HG03196 (cell line): ENCODE measurements around the gene ZNF609.
"Not testable (repeated sequence)": the region's sequence is repeated elsewhere in the genome, so short reads cannot be mapped to it uniquely, and the experiment has no call there.

ENCODE experiments used
- ATAC-seq: cut with Tn5 transposase; IDR thresholded peaks from one replicate; pipeline ENCODE4 v1.9.1; 2021; ENCODE audit not compliant: unreplicated experiment

The ZNF609 gene

GRCh38 chr15:64454282-64454681 lies 6.1 kb upstream of the ZNF609 start:
- no peak for ATAC-seq

- ATAC-seq, result no peak
These were observed 4.4 kb upstream of the ZNF609 start for GRCh38 chr15:64455961-64456371.

GRCh38 chr15:64456634-64457108 lies 3.7 kb upstream of the ZNF609 start:
- ATAC-seq, result no peak

- no peak for ATAC-seq
These were observed 1.2 kb upstream of the ZNF609 start for GRCh38 chr15:64459066-64459781.

GRCh38 chr15:64460724-64461720 lies 644 bp downstream of the ZNF609 start:
- no peak for ATAC-seq

- ATAC-seq, result no peak
These were observed 1.4 kb downstream of the ZNF609 start for GRCh38 chr15:64461721-64462162.

- no peak for ATAC-seq
These were observed 2.1 kb downstream of the ZNF609 start for GRCh38 chr15:64462492-64462891.

- no peak for ATAC-seq
These were observed 4.1 kb downstream of the ZNF609 start for GRCh38 chr15:64464276-64465005.

GRCh38 chr15:64466408-64467141 lies 6.2 kb downstream of the ZNF609 start:
- ATAC-seq, result no peak

GRCh38 chr15:64472161-64472560 lies 11.8 kb downstream of the ZNF609 start:
- no peak for ATAC-seq

- no peak for ATAC-seq
These were observed 14.5 kb downstream of the ZNF609 start for GRCh38 chr15:64474846-64475245.

GRCh38 chr15:64476550-64476949 lies 16.2 kb downstream of the ZNF609 start:
- no peak for ATAC-seq

GRCh38 chr15:64478863-64479262 lies 18.5 kb downstream of the ZNF609 start:
- ATAC-seq, result no peak

- no peak for ATAC-seq
These were observed 20.5 kb downstream of the ZNF609 start for GRCh38 chr15:64480891-64481290.

- no peak for ATAC-seq
These were observed 23.4 kb downstream of the ZNF609 start for GRCh38 chr15:64483749-64484148.

GRCh38 chr15:64485796-64486195 lies 25.4 kb downstream of the ZNF609 start:
- ATAC-seq, result no peak

GRCh38 chr15:64490598-64491259 lies 30.4 kb downstream of the ZNF609 start:
- ATAC-seq, result no peak

GRCh38 chr15:64493641-64494040 lies 33.3 kb downstream of the ZNF609 start:
- no peak for ATAC-seq

- not testable (repeated sequence) for ATAC-seq
These were observed 35.6 kb downstream of the ZNF609 start for GRCh38 chr15:64495968-64496367.
